A549 (cell line): ENCODE data around the gene MAP3K7. TPM values are rescaled to one million over a fixed set of nuclear protein-coding genes. Genes with fewer than 3 reads are reported as not detected.

Experiments used
- ATAC-seq, 2 experiments: fragments of 200-7000 bp in 1 of 2; fragments of >200 bp in 1 of 2; cut with Nextera tagmentation in 1 of 2; cut with Tn5 transposase in 1 of 2; 3 replicates each; pipeline versions ENCODE4 v1.8.0 to v1.9.1; 2018 to 2020; ENCODE audit warnings: mild to moderate bottlenecking in 1 of 2, moderate library complexity in 1 of 2
- CTCF ChIA-PET: fragments of 300-600 bp; sonication (Branson Sonifier 250); formaldehyde crosslinking; extraction: SDS; loops from one replicate; lab custom pipeline; 2021; ENCODE audit warnings: antibody characterized with exemption, inconsistent platforms; lab: Yijun Ruan, JAX
- POLR2A ChIA-PET: fragments of 350-600 bp; formaldehyde crosslinking; extraction: SDS; loops from one replicate; lab custom pipeline; 2021; ENCODE audit warnings: antibody characterized with exemption, inconsistent platforms; lab: Yijun Ruan, JAX
- DNase-seq, 2 experiments: peaks; one replicate each; pipeline versions ENCODE4 v3.0.0 to v3.0.0-alpha.2; 2011 to 2016; ENCODE audit warnings: low read depth in 1 of 2, low spot score in 1 of 2
- FAIRE-seq: peaks from 2 replicates; lab custom pipeline; 2011; peaks lifted over from hg19 to GRCh38; lab: Jason Lieb, UNC
- H3K27ac ChIP-seq, 2 experiments: fragments of >200 bp; sonication (Bioruptor Twin); formaldehyde crosslinking; 3 replicates each; pipeline ENCODE4 v1.5.1; 2016 to 2017
- H3K4me1 ChIP-seq: fragments of >200 bp; sonication (Bioruptor Twin); formaldehyde crosslinking; 3 replicates; pipeline ENCODE4 v1.6.1; 2016
- H3K4me2 ChIP-seq: fragments of >200 bp; sonication (Bioruptor Twin); formaldehyde crosslinking; 3 replicates; pipeline ENCODE4 v1.6.1; 2016
- H3K4me3 ChIP-seq: fragments of >200 bp; sonication (Bioruptor Twin); formaldehyde crosslinking; 3 replicates; pipeline ENCODE4 v1.5.1; 2016
- H3K9me3 ChIP-seq: fragments of >200 bp; sonication (Bioruptor Twin); formaldehyde crosslinking; 3 replicates; pipeline ENCODE4 v1.6.1; 2016
- CHD2 ChIP-seq: fragments of 150-350 bp; IDR thresholded peaks from 2 replicates; pipeline ENCODE4 v1.6.1; 2014; ENCODE audit warnings: low read length; ENCODE audit not compliant: partially characterized antibody
- EHF ChIP-seq: fragments of 250-450 bp; sonication (Bioruptor Pico); IDR thresholded peaks from 2 replicates; pipeline ENCODE4 v1.5.0; 2020; ENCODE audit warnings: mild to moderate bottlenecking
- ESRRA ChIP-seq: fragments of 150-350 bp; IDR thresholded peaks from 2 replicates; pipeline ENCODE4 v1.6.1; 2014; ENCODE audit warnings: mild to moderate bottlenecking, low read length, borderline replicate concordance
- HOXB13 ChIP-seq: fragments of 250-450 bp; sonication (Bioruptor Pico); IDR thresholded peaks from 2 replicates; pipeline ENCODE4 v1.5.0; 2020; ENCODE audit warnings: low read depth, mild to moderate bottlenecking, moderate library complexity
- KDM1A ChIP-seq: fragments of 200-600 bp; sonication (generic); IDR thresholded peaks from 2 replicates; pipeline ENCODE4 v1.6.1; 2016; ENCODE audit warnings: low read depth, mild to moderate bottlenecking
- POLR2A ChIP-seq: IDR thresholded peaks from 2 replicates; pipeline ENCODE4 v1.6.1; 2012; ENCODE audit warnings: mild to moderate bottlenecking, low read length
- RARB ChIP-seq: fragments of 250-450 bp; sonication (Bioruptor Pico); IDR thresholded peaks from 2 replicates; pipeline ENCODE4 v1.8.0; 2021; ENCODE audit warnings: mild to moderate bottlenecking, moderate library complexity
- RCOR1 ChIP-seq: fragments of 150-350 bp; IDR thresholded peaks from 2 replicates; pipeline ENCODE4 v1.6.1; 2014; ENCODE audit warnings: antibody characterized with exemption, low read length, low read depth
- WGBS: methylation state at CpG from one replicate; pipeline ENCODE4 v1.1.6; 2017; ENCODE audit errors: missing lambda C conversion rate; 5-methylcytosine and 5-hydroxymethylcytosine counted together
- polyA plus RNA-seq, 4 experiments: library from polyadenylated mRNA; depleted of rRNA in 3 of 4; stranded (reverse); fragments of >200 nt; fragmentation: RNase III in 1 of 4; extraction: RNeasy Plus Mini Kit Qiagen cat#74134 plus additional on column Dnase treatment in 1 of 4; gene quantifications; 2 replicates in 3 of 4; 3 replicates in 1 of 4; pipeline ENCODE4 v1.2.3, GENCODE V29; 2011 to 2017
- TF ChIP-seq, protein P1 (sequence below): fragments of >200 bp; sonication (Bioruptor Twin); formaldehyde crosslinking; IDR thresholded peaks from 3 replicates; pipeline ENCODE4 v1.5.1; 2016
- TF ChIP-seq, protein P2 (sequence below): IDR thresholded peaks from 2 replicates; pipeline ENCODE4 v1.6.1; 2012; ENCODE audit warnings: low read depth, borderline replicate concordance
- TF ChIP-seq, protein P3 (sequence below): fragments of 250-450 bp; sonication (Bioruptor Pico); IDR thresholded peaks from 2 replicates; pipeline ENCODE4 v1.5.0; 2021; ENCODE audit warnings: mild to moderate bottlenecking, moderate library complexity, borderline replicate concordance

The MAP3K7 gene
- polyA plus RNA-seq, 2 of the 4 experiments (the other 2 are of a cell fraction): 13.7 to 32.0 TPM

DNA sequence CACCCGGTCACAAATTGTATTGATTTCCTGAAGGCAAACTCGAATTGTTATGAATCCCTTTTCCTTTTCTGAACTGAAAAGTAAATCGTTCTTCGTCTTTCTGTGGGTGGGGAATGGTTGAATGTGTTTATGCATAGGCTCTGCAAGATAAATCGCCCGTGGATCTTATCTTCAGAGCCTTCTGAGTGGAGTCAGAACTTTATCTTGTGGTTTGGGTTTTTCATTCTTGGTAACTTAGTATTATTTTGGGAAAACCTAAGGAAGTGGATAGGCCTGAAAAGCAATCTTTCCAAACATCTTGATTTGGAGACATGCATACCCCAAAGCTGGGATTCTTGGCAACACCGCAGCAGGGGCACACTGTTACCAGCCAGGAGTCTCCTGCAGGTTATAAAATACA, 122.4 kb downstream of the MAP3K7 start (continued):
- TF ChIP-seq, protein P1, sequence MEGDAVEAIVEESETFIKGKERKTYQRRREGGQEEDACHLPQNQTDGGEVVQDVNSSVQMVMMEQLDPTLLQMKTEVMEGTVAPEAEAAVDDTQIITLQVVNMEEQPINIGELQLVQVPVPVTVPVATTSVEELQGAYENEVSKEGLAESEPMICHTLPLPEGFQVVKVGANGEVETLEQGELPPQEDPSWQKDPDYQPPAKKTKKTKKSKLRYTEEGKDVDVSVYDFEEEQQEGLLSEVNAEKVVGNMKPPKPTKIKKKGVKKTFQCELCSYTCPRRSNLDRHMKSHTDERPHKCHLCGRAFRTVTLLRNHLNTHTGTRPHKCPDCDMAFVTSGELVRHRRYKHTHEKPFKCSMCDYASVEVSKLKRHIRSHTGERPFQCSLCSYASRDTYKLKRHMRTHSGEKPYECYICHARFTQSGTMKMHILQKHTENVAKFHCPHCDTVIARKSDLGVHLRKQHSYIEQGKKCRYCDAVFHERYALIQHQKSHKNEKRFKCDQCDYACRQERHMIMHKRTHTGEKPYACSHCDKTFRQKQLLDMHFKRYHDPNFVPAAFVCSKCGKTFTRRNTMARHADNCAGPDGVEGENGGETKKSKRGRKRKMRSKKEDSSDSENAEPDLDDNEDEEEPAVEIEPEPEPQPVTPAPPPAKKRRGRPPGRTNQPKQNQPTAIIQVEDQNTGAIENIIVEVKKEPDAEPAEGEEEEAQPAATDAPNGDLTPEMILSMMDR: no peak
- no peak for TF ChIP-seq RCOR1

DNA sequence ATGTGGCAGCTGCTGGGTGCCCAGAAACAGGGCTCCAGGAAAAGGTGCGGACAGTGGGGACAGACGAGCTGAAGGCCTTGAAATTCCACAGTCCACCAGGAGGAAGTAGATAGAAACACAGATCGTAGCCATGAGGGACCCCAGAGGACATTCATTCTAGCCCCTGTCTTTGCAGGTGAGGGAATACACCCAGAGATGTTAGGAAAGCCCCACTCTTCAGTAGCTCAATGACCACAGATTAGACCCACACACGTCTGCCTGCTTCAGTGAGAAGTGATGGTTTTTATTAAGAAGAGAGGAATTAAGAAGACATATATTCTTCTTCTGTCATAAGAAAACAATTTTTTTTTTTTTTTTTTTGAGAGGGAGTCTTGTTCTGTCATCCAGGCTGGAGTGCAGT, 123.0 kb downstream of the MAP3K7 start:
- ChIA-PET CTCF (interaction anchor here (0.7 to 1.1 kb wide), 2 partner anchors 15 kb away, joined by 4 to 6 read pairs; no protein-coding TSS in a partner anchor), POLR2A (no interaction called here)
- H3K4me1 ChIP-seq: no peaks in the 10 kb centered on the region
- no peak overlapping the region for H3K4me2 ChIP-seq
- 65% methylated on average over 4 of the region's 4 CpGs for WGBS
- FAIRE-seq (no peak), DNase-seq (no peak), ATAC-seq (no peak)
- TF ChIP-seq, protein P2, sequence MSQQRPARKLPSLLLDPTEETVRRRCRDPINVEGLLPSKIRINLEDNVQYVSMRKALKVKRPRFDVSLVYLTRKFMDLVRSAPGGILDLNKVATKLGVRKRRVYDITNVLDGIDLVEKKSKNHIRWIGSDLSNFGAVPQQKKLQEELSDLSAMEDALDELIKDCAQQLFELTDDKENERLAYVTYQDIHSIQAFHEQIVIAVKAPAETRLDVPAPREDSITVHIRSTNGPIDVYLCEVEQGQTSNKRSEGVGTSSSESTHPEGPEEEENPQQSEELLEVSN: no peak
- TF ChIP-seq, protein P3, sequence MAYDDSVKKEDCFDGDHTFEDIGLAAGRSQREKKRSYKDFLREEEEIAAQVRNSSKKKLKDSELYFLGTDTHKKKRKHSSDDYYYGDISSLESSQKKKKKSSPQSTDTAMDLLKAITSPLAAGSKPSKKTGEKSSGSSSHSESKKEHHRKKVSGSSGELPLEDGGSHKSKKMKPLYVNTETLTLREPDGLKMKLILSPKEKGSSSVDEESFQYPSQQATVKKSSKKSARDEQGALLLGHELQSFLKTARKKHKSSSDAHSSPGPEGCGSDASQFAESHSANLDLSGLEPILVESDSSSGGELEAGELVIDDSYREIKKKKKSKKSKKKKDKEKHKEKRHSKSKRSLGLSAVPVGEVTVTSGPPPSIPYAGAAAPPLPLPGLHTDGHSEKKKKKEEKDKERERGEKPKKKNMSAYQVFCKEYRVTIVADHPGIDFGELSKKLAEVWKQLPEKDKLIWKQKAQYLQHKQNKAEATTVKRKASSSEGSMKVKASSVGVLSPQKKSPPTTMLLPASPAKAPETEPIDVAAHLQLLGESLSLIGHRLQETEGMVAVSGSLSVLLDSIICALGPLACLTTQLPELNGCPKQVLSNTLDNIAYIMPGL (CRISPR knock-in tag): no peak
- TF ChIP-seq KDM1A (no peak), RARB (no peak), POLR2A (no peak), EHF (CRISPR knock-in tag) (no peak), HOXB13 (no peak), ESRRA (no peak), CHD2 (no peak)
- no peak overlapping the region for H3K4me3 ChIP-seq
- no peak overlapping the region for H3K27ac ChIP-seq
- no peaks in the 10 kb centered on the region for H3K9me3 ChIP-seq
